Measurements from ENCODE around the gene CLRN3.

- TF ChIP-seq, protein P1, sequence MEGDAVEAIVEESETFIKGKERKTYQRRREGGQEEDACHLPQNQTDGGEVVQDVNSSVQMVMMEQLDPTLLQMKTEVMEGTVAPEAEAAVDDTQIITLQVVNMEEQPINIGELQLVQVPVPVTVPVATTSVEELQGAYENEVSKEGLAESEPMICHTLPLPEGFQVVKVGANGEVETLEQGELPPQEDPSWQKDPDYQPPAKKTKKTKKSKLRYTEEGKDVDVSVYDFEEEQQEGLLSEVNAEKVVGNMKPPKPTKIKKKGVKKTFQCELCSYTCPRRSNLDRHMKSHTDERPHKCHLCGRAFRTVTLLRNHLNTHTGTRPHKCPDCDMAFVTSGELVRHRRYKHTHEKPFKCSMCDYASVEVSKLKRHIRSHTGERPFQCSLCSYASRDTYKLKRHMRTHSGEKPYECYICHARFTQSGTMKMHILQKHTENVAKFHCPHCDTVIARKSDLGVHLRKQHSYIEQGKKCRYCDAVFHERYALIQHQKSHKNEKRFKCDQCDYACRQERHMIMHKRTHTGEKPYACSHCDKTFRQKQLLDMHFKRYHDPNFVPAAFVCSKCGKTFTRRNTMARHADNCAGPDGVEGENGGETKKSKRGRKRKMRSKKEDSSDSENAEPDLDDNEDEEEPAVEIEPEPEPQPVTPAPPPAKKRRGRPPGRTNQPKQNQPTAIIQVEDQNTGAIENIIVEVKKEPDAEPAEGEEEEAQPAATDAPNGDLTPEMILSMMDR (IDR thresholded peaks at IDR 0.05) = no peak
- TF ChIP-seq POLR2A (IDR thresholded peaks at IDR 0.05) = no peak
Measured at GRCh38 chr10:127921753-127922145, 29.0 kb upstream of the CLRN3 start.
